K562 (cell line): ENCODE measurements around the gene ADPGK. TPM values are rescaled to one million over a fixed set of nuclear protein-coding genes. Genes with fewer than 3 reads are reported as not detected.

ENCODE experiments used
- MTA1 ChIP-seq: fragments of 450-650 bp; IDR thresholded peaks from 2 replicates; pipeline ENCODE4 v1.6.1; 2017; ENCODE audit warnings: borderline replicate concordance
- SMAD1 ChIP-seq: fragments of 150-350 bp; IDR thresholded peaks from 2 replicates; pipeline ENCODE4 v1.6.1; 2014; ENCODE audit warnings: low read length, low read depth; ENCODE audit not compliant: partially characterized antibody
- polyA plus RNA-seq, 8 experiments: library from polyadenylated mRNA; depleted of rRNA in 4 of 8; stranded (reverse) in 5 of 8; unstranded in 3 of 8; fragments of >200 nt; fragmentation: Nextera tagmentation in 2 of 8; fragmentation: Illumina TruSeq in 1 of 8; extraction: Ambion mirVana in 2 of 8; extraction: Trizol in 1 of 8; gene quantifications; 2 replicates each; pipeline versions ENCODE4 v1.2.1 to v1.2.3, GENCODE V29; 2011 to 2014; ENCODE audit warnings: inconsistent platforms in 1 of 8, missing spikeins in 1 of 8
- total RNA-seq, 7 experiments: library from RNA; depleted of rRNA in 6 of 7; stranded (reverse); fragments of >200 nt in 6 of 7; fragmentation: Illumina TruSeq in 2 of 7; extraction: Trizol in 2 of 7; gene quantifications; 2 replicates each; pipeline versions ENCODE4 v1.2.1 to v1.2.3, GENCODE V29; 2011 to 2021; ENCODE audit warnings: low replicate concordance in 1 of 7
- TF ChIP-seq, protein P1 (sequence below): fragments of 250-450 bp; sonication (Bioruptor Pico); IDR thresholded peaks from 2 replicates; pipeline ENCODE4 v1.4.0; 2020

The ADPGK gene
- total and polyA plus RNA-seq, 9 of the 15 experiments (the other 6 are each of a cell fraction or from before 2014, with no cell fraction given) = 13.4 to 97.4 (median 48.5) TPM

DNA sequence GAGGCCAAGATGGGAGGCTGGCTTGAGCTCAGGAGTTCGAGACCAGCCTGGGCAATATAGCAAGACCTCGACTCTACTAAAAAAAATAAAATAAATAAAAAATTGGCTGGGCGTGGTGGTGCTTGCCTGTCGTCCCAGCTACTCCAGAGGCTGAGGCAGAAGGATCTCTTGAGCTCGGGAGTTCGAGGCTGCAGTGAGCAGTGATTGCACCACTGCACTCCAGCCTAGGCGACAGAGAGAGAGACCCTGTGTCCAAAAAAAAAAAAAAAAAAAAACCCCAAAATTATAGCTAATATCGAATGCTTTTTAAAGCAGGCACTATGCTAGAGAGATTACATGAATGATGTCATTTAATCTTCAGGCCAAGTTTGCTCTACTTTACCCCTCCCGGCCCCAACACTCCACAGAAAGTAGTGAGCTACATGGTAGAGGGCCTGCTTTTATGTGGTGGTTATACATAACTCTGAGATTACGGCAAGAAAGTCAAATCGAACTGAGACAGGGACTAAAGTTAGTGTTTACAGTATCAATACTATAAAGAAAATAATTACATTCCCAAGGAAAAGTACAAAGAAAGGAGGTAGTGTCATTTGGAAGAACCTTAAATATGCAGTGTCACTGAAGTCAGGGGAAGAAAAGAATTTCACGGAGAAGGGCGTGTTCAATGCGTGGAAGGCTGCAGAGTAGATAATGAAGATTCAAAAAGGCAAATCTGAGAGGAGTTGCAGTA, 1.1 kb downstream of the ADPGK start (continued):
- TF ChIP-seq, protein P1, sequence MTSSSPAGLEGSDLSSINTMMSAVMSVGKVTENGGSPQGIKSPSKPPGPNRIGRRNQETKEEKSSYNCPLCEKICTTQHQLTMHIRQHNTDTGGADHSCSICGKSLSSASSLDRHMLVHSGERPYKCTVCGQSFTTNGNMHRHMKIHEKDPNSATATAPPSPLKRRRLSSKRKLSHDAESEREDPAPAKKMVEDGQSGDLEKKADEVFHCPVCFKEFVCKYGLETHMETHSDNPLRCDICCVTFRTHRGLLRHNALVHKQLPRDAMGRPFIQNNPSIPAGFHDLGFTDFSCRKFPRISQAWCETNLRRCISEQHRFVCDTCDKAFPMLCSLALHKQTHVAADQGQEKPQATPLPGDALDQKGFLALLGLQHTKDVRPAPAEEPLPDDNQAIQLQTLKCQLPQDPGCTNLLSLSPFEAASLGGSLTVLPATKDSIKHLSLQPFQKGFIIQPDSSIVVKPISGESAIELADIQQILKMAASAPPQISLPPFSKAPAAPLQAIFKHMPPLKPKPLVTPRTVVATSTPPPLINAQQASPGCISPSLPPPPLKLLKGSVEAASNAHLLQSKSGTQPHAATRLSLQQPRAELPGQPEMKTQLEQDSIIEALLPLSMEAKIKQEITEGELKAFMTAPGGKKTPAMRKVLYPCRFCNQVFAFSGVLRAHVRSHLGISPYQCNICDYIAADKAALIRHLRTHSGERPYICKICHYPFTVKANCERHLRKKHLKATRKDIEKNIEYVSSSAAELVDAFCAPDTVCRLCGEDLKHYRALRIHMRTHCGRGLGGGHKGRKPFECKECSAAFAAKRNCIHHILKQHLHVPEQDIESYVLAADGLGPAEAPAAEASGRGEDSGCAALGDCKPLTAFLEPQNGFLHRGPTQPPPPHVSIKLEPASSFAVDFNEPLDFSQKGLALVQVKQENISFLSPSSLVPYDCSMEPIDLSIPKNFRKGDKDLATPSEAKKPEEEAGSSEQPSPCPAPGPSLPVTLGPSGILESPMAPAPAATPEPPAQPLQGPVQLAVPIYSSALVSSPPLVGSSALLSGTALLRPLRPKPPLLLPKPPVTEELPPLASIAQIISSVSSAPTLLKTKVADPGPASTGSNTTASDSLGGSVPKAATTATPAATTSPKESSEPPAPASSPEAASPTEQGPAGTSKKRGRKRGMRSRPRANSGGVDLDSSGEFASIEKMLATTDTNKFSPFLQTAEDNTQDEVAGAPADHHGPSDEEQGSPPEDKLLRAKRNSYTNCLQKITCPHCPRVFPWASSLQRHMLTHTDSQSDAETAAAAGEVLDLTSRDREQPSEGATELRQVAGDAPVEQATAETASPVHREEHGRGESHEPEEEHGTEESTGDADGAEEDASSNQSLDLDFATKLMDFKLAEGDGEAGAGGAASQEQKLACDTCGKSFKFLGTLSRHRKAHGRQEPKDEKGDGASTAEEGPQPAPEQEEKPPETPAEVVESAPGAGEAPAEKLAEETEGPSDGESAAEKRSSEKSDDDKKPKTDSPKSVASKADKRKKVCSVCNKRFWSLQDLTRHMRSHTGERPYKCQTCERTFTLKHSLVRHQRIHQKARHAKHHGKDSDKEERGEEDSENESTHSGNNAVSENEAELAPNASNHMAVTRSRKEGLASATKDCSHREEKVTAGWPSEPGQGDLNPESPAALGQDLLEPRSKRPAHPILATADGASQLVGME (CRISPR knock-in tag) = no peak
- TF ChIP-seq SMAD1 (no peak), MTA1 (no peak)
